Forelimb muscle (tissue), 1 donor: ENCODE results near the gene CHORDC1. TPM values are rescaled to one million over a fixed set of nuclear protein-coding genes. Genes with fewer than 3 reads are reported as not detected.
"Not testable (repeated sequence)": the region's sequence is repeated elsewhere in the genome, so short reads cannot be mapped to it uniquely, and the experiment has no call there.

Experiments
- DNase-seq: peaks from one replicate; pipeline ENCODE4 v3.0.0-alpha.2; 2013; ENCODE audit warnings: low read depth
- polyA plus RNA-seq: library from polyadenylated mRNA; unstranded; fragments of 120-200 nt; gene quantifications from one replicate; pipeline ENCODE4 v1.2.1, GENCODE V29; 2013; ENCODE audit not compliant: insufficient read length

CHORDC1 gene
- polyA plus RNA-seq, 1 donor = 38.4 TPM

DNA sequence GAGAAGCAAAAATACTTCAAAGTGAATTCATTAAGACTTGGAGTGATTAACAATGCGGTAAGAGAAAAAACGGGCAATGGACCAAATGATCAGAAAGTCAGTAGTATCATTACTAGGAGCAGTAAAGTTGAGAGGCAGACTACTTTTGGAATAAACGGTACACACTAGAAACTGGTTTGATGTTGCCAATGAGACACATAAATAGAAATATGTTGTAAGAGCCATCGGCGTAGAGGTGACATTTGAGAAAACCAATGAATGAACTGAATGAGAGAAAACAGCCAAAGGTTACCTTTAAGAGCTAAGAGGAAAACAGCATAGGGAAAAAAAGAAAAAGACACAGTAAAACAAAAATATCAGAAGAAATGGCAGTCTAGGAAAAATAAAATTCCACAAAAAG, 6.2 kb downstream of the CHORDC1 start:
- no peak for DNase-seq

DNA sequence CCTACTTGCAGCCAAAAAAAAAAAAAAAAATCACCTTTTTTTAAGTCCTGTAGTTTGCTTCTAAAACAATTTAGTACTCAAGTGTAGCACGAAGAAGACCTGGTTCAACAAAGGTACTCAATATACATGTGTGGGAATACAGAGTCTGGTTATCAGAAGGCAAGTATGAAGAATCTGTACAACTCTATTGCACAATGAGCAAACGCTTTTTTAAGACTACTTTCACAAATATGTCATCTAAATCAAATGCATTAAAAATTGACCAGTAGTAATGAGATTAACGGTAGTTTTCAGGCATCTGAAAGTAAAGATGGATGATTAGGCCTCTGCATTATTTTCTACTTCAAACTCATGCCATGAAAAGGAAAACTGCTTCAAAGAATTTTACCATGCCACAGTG, 9.5 kb downstream of the CHORDC1 start:
- no peak for DNase-seq

- DNase-seq = no peak
These were observed 14.0 kb downstream of the CHORDC1 start for GRCh38 chr11:90208857-90209256.

DNA sequence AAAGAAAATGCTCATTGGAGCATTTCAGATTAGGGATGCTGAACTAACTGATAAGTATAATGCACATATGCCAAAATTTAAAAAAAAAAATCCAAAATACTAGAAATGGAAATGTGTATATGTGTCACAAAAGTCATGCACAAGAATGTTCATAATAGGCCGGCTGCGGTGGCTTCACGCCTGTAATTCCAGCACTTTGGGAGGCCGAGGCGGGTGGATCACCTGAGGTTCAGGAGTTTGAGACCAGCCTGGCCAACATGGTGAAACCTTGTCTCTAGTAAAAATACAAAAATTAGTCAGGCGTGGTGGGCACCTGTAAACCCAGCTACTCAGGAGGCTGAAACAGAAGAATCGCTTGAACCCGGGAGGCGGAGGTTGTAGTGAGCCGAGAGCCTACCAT, 14.9 kb downstream of the CHORDC1 start:
- DNase-seq = not testable (repeated sequence)

DNA sequence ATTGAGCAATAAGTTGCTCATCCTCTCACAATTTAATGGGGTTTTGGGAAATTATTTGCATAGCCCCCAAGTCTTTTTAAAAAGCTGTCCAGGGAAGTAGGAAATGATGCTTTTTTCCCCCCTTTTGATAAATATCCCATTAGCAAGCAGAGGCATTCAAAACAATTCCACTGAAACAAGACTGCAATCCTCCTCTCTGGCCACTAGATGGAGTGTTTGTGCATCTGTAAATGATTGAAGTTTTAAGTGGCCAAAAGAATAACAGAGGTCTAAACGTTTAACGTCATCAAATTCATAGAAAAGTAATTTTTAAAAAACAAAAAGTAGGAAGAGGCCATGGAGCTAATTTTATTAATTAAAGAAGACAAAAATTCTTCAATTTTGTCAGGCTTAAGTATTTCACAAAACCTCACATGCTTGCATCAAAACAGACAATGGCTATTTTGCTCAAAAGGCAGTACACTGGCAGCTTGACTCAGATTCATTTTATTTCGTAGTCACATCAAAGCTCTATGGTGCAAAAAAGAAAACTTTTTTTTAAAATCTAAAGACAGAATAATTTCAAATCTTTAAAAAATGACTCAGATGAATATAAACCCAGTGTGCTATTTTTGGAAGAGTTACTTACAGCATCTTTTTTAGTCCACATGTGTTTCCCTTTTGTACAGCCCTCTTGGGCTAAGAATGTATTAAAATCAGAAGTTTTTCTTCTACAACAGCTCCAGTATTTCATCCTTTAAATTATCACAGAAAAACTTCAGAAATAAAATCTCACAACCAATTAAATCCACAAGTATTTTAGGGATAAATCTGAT, 17.8 kb downstream of the CHORDC1 start:
- no peak for DNase-seq

DNA sequence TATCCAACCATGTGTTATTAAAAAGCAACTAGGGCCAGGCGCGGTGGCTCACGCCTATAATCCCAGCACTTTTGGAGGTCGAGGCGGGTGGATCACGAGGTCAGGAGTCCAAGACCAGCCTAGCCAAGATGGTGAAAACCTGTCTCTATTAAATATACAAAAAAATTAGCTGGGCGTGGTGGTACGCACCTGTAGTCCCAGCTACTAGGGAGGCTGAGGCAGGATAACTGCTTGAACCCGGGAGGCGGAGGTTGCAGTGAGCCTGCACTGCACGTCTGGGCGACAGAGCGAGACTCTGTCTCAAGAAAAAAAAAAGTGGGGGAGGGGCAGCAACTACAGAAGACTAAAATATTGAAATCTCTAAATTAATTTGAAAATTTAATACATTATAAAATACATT, 18.4 kb downstream of the CHORDC1 start:
- no peak for DNase-seq

GRCh38 chr11:90202342-90202741, 20.5 kb downstream of the CHORDC1 start:
- no peak for DNase-seq

DNA sequence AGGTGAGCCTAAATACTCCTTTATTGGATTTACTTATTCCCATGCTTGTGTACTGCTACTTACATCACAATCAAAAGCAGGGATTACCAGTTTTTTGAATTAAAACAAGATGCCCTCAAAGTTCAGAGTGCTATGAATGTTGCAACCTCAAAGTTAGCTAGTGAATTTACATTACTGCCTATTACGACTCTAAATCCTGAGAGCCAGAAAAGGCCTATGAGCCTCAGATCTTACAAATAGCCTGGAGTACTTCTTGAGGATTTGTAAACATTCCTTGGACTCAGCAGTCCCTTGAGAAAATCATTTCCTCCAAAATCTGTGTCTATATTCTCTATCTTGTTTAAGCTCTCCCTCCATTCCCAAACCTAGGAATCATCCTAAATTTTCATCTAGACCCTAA, 25.5 kb downstream of the CHORDC1 start:
- no peak for DNase-seq

GRCh38 chr11:90192869-90193582, 29.8 kb downstream of the CHORDC1 start:
- no peak for DNase-seq

DNA sequence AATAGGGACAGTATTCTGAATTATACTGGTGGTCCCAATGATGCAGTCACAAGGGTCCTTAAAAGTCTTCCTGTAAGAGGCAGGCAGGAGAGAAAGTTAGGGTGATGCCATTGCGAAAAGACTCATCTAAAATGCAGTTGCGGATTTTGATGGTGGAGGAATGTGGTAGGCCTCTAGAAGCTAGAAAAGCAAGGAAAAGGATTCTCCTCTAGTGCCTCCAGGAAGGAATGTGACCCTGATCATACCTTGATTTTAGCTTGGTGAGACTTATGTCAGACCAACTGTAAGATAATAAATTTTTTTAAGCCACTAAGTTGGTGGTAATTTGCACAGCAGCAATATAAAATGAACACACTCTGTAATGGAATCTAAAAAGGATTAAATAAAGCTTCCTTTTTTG, 33.8 kb downstream of the CHORDC1 start:
- no peak for DNase-seq

DNA sequence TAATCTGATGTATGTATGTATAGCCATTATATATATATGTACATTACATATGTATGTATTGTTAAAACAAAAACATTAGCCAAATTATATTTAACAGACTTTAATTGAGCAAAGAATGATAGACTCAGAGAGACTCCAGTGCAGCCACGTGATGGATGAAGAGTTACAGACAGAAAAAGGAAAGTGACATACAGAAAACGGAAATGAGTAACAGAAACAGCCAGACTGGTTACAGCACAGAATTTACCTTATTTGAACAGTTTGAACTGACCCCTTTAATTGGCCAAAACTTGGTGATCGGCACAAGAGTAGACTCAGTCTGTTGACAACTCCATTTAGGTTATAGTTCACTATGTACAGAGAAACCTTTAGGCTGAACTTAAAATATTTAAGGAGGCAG, 35.0 kb downstream of the CHORDC1 start:
- DNase-seq = no peak

DNA sequence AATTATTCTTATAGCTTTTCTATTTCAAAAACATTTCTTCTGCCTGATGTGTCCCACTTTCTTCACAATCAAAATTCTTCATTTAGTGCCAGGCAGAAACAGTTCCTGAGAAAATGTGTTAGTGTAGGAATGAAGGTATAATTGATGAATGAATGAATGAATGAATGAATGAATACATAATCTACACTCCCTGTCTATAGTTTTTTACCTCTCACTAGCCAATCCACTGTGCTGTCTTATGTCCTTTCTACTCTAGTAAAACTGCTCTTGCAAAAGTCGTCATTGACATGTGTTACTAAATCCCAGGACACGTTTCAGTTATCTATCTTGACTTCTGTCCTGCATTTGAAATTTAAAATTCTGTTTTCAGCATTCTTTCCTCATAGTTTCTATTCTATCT, 42.9 kb downstream of the CHORDC1 start:
- DNase-seq = no peak

GRCh38 chr11:90178751-90179150, 44.1 kb downstream of the CHORDC1 start:
- DNase-seq = no peak

DNA sequence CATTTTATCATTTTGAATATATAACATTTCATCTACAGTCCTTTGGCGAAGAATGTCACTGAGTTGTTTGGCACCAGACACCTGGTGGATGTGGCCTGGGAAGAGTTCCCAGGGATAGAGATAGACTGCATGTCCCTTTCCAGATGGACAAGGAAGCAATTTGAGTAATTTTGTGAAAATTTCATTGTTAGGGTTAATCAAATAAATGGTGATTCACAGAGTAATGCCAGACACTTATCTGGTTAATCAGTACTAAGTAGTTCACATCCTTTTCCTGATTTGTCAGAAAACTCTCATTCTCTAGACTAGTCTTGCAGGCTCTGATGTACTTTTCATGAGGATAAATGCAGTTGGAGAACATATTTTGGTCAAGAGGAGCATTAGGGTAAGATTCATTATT, 46.8 kb downstream of the CHORDC1 start:
- DNase-seq = no peak

DNA sequence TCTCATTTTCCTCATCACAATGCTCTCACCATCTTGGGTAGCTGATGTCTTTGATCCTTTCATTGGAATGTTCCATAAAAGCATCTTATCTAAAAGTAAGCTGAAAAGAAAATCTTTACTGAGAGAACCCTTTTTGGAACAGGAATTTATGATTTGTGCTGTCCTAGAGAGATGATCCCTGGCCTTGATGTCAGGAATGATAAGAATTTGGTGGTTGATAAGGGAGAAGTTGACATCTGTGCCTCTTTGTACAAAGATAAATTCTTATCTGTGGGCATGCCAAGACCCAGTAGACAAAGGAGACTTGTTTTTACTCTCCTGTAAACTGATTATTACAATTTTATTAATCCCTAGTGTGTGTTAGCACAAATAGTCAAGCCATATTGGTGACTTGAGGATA, 51.5 kb downstream of the CHORDC1 start:
- DNase-seq = no peak

GRCh38 chr11:90168571-90168970, 54.3 kb downstream of the CHORDC1 start:
- no peak for DNase-seq

DNA sequence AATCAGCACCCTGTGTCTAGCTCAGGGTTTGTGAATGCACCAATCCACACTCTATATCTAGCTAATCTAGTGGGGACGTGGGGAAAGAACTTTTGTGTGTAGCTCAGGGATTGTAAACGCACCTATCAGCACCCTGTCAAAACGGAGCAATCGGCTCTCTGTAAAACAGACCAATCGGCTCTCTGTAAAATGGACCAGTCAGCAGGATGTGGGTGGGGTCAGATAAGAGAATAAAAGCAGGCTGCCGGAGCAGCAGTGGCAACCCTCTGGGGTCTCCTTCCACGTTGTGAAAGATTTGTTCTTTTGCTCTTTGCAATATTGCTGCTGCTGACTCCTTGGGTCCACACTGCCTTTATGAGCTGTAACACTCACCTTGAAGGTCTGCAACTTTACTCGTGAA, 55.1 kb downstream of the CHORDC1 start:
- not testable (repeated sequence) for DNase-seq

- DNase-seq = not testable (repeated sequence)
These were observed 55.8 kb downstream of the CHORDC1 start for GRCh38 chr11:90166982-90167573.

Other genes with a start within 250 kb of the CHORDC1 start
- not detected for gene TRIM49C, start 191.9 kb downstream of the CHORDC1 start, polyA plus RNA-seq
- gene UBTFL1, start 137.1 kb downstream of the CHORDC1 start, polyA plus RNA-seq = not detected
- gene NAALAD2, start 88.4 kb downstream of the CHORDC1 start, polyA plus RNA-seq = 5.2 TPM